HepG2 (cell line): ENCODE measurements around the gene HTR1E. TPM values are rescaled to one million over a fixed set of nuclear protein-coding genes. Genes with fewer than 3 reads are reported as not detected.

Source experiments
- ATAC-seq: fragments of 200-7000 bp; cut with Tn5 transposase; 3 replicates; pipeline ENCODE4 v1.9.1; 2020; ENCODE audit warnings: mild to moderate bottlenecking, moderate library complexity
- BruUV-seq: library from RNA; stranded (reverse); fragments of 400-500 nt; replicated peaks from 2 replicates; lab custom pipeline; 2021; lab: Mats Ljungman, UMichigan
- CTCF ChIA-PET: fragments of 300-600 bp; formaldehyde crosslinking; extraction: SDS; loops from one replicate; lab custom pipeline; 2021; ENCODE audit warnings: low total read pairs, inconsistent platforms, low intra/inter-chr PET ratio; lab: Yijun Ruan, JAX
- POLR2A ChIA-PET: fragments of 350-600 bp; sonication (Branson Sonifier 250); formaldehyde crosslinking; loops from one replicate; lab custom pipeline; 2020; ENCODE audit warnings: antibody characterized with exemption, inconsistent platforms; lab: Yijun Ruan, JAX
- DNase-seq: peaks from one replicate; pipeline ENCODE4 v3.0.0-alpha.2; 2015; ENCODE audit warnings: low spot score
- FAIRE-seq: peaks from 3 replicates; lab custom pipeline; 2011; peaks lifted over from hg19 to GRCh38; lab: Jason Lieb, UNC
- H2AFZ ChIP-seq: one replicate; pipeline ENCODE4 v1.6.1; 2011; ENCODE audit warnings: low read length, inconsistent platforms
- H3K27ac ChIP-seq: fragments of 300-600 bp; 3 replicates; pipeline ENCODE4 v1.8.0; 2011; ENCODE audit warnings: mixed run types, mild to moderate bottlenecking, mixed read lengths, low read length, inconsistent platforms; ENCODE audit not compliant: insufficient read depth; ENCODE audit errors: extremely low read length
- H3K27me3 ChIP-seq, 2 experiments: fragments of 200-600 bp in 1 of 2; 2 replicates in 1 of 2; 3 replicates in 1 of 2; pipeline versions ENCODE4 v1.6.0 to v1.8.0; 2011; ENCODE audit warnings: low read length in 2 of 2, mild to moderate bottlenecking in 2 of 2, moderate library complexity in 2 of 2, inconsistent platforms in 1 of 2; ENCODE audit not compliant: insufficient read depth in 2 of 2, control insufficient read depth in 1 of 2
- H3K36me3 ChIP-seq, 2 experiments: fragments of 200-600 bp in 1 of 2; replicated peaks in 1 of 2; 2 replicates in 1 of 2; 3 replicates in 1 of 2; pipeline versions ENCODE4 v1.5.1 to v1.8.0; 2011; ENCODE audit warnings: low read length in 2 of 2, inconsistent platforms in 1 of 2; ENCODE audit not compliant: insufficient read depth in 2 of 2, control insufficient read depth in 1 of 2
- H3K4me1 ChIP-seq: 2 replicates; pipeline ENCODE4 v1.5.1; 2012; ENCODE audit warnings: low read length, inconsistent platforms; ENCODE audit not compliant: insufficient read depth
- H3K4me2 ChIP-seq: 2 replicates; pipeline ENCODE4 v1.6.0; 2011; ENCODE audit warnings: low read depth, low read length, inconsistent platforms
- H3K4me3 ChIP-seq, 3 experiments: fragments of 200-600 bp in 1 of 3; sonication (generic), shearing (Covaris generic) in 1 of 3; replicated peaks in 1 of 3; 2 replicates each; pipeline ENCODE4 v1.5.1; 2011 to 2016; ENCODE audit warnings: low read length in 3 of 3, inconsistent platforms in 2 of 3, low read depth in 2 of 3, mild to moderate bottlenecking in 2 of 3, control low read depth in 1 of 3, mixed read lengths in 1 of 3; ENCODE audit not compliant: insufficient read depth in 1 of 3
- H3K79me2 ChIP-seq: one replicate; pipeline ENCODE4 v1.6.1; 2011; ENCODE audit warnings: low read length, inconsistent platforms; ENCODE audit not compliant: insufficient read depth
- H3K9ac ChIP-seq: 2 replicates; pipeline ENCODE4 v1.6.0; 2011; ENCODE audit warnings: mild to moderate bottlenecking, low read depth, low read length, inconsistent platforms; ENCODE audit not compliant: insufficient read depth
- H3K9me3 ChIP-seq: 2 replicates; pipeline ENCODE4 v1.5.1; 2012; ENCODE audit warnings: mild to moderate bottlenecking, low read length
- H4K20me1 ChIP-seq: 2 replicates; pipeline ENCODE4 v1.6.0; 2011; ENCODE audit warnings: inconsistent platforms, mild to moderate bottlenecking, low read length, moderate library complexity; ENCODE audit not compliant: insufficient read depth
- AKNA ChIP-seq: sonication (generic); formaldehyde crosslinking; IDR thresholded peaks from 2 replicates; pipeline ENCODE4 v1.4.0; 2020; ENCODE audit warnings: missing genetic modification reagents, borderline replicate concordance
- FOXA1 ChIP-seq, 2 experiments: fragments of 450-650 bp in 1 of 2; sonication (generic) in 1 of 2; formaldehyde crosslinking in 1 of 2; IDR thresholded peaks; 2 replicates each; pipeline versions ENCODE4 v1.4.0 to v1.6.1; 2016 to 2020; ENCODE audit warnings: missing genetic modification reagents in 1 of 2
- HDAC6 ChIP-seq: fragments of 200-600 bp; sonication (generic); IDR thresholded peaks from 2 replicates; pipeline ENCODE4 v1.7.0; 2017; ENCODE audit warnings: mild to moderate bottlenecking, antibody characterized with exemption, low read length, low read depth
- KDM6A ChIP-seq: IDR thresholded peaks from 2 replicates; pipeline ENCODE4 v1.6.1; 2016; ENCODE audit warnings: low read depth
- MLLT10 ChIP-seq: sonication (generic); formaldehyde crosslinking; IDR thresholded peaks from 2 replicates; pipeline ENCODE4 v1.4.0; 2020; ENCODE audit warnings: missing genetic modification reagents
- MZF1 ChIP-seq: sonication (generic); formaldehyde crosslinking; IDR thresholded peaks from 2 replicates; pipeline ENCODE4 v1.8.1; 2023; ENCODE audit warnings: mild to moderate bottlenecking, missing genetic modification reagents, borderline replicate concordance
- PCBP1 ChIP-seq: fragments of 200-400 bp; formaldehyde crosslinking; IDR thresholded peaks from 2 replicates; pipeline ENCODE4 v1.6.1; 2017; ENCODE audit warnings: mild to moderate bottlenecking, low read depth, low read length, borderline replicate concordance
- TP53 ChIP-seq: sonication (generic); formaldehyde crosslinking; conservative IDR thresholded peaks from 2 replicates; pipeline ENCODE4 v1.4.0; 2020; ENCODE audit warnings: missing genetic modification reagents
- ZMAT3 ChIP-seq: sonication (generic); formaldehyde crosslinking; conservative IDR thresholded peaks from 2 replicates; pipeline ENCODE4 v1.7.0; 2021; ENCODE audit warnings: missing genetic modification reagents
- ZNF180 ChIP-seq: sonication (generic); formaldehyde crosslinking; IDR thresholded peaks from 2 replicates; pipeline ENCODE4 v1.4.0; 2020; ENCODE audit warnings: low read depth, missing genetic modification reagents, borderline replicate concordance
- ZNF766 ChIP-seq: sonication (generic); formaldehyde crosslinking; IDR thresholded peaks from 2 replicates; pipeline ENCODE4 v1.5.0; 2020; ENCODE audit warnings: missing genetic modification reagents, borderline replicate concordance
- WGBS: methylation state at CpG from one replicate; pipeline ENCODE4 v1.1.6; 2017; ENCODE audit warnings: low lambda C conversion rate; 5-methylcytosine and 5-hydroxymethylcytosine counted together
- in situ Hi-C: cut with HindIII; loops from 2 replicates; pipeline ENCODE4 v1.10.0; 2017; ENCODE audit warnings: low pct_unique_long_range_greater_than_20kb; ENCODE audit not compliant: extremely low pct_ligation_motif_present
- intact Hi-C: fragments of 100-400 bp; cut with micrococcal nuclease; formaldehyde crosslinking; loops from one replicate; pipeline ENCODE4 v1.10.0; 2022; ENCODE audit not compliant: unreplicated experiment
- polyA plus RNA-seq, 8 experiments: library from polyadenylated mRNA; depleted of rRNA in 3 of 8; stranded (reverse) in 7 of 8; unstranded in 1 of 8; fragments of >200 nt; fragmentation: Illumina TruSeq in 4 of 8; extraction: Trizol in 4 of 8; gene quantifications; 2 replicates each; pipeline versions ENCODE4 v1.2.1 to v1.2.3, GENCODE V29; 2011 to 2016; ENCODE audit warnings: low read depth in 4 of 8, missing spikeins in 1 of 8, mixed read lengths in 1 of 8; ENCODE audit not compliant: insufficient read depth in 1 of 8
- total RNA-seq, 5 experiments: library from RNA; depleted of rRNA; stranded (reverse); fragments of >200 nt; fragmentation: Illumina TruSeq; extraction: Trizol; gene quantifications; 2 replicates each; pipeline ENCODE4 v1.2.3, GENCODE V29; 2016; ENCODE audit warnings: low read depth in 1 of 5
- TF ChIP-seq, protein P1 (sequence below): sonication (generic); formaldehyde crosslinking; IDR thresholded peaks from 2 replicates; pipeline ENCODE4 v1.4.0; 2020; ENCODE audit warnings: missing genetic modification reagents

HTR1E gene
- total and polyA plus RNA-seq, 2 of the 13 experiments (the other 11 are each of a cell fraction or from before 2014, with no cell fraction given), result not detected

- H3K27me3 ChIP-seq, result no peaks in the 10 kb centered on the region
- ChIA-PET POLR2A (no interaction called here), CTCF (no interaction called here)
- TF ChIP-seq ZNF180 (no peak), KDM6A (CRISPR knock-in tag) (no peak), ZMAT3 (CRISPR knock-in tag) (no peak), AKNA (CRISPR knock-in tag) (no peak), MLLT10 (CRISPR knock-in tag) (no peak), PCBP1 (no peak), ZNF766 (CRISPR knock-in tag) (no peak), HDAC6 (no peak), TP53 (no peak), FOXA1 (IDR thresholded peaks at IDR 0.05) (no peak), FOXA1 (CRISPR knock-in tag; IDR thresholded peaks at IDR 0.05) (no peak), MZF1 (CRISPR knock-in tag) (no peak)
- TF ChIP-seq, protein P1, sequence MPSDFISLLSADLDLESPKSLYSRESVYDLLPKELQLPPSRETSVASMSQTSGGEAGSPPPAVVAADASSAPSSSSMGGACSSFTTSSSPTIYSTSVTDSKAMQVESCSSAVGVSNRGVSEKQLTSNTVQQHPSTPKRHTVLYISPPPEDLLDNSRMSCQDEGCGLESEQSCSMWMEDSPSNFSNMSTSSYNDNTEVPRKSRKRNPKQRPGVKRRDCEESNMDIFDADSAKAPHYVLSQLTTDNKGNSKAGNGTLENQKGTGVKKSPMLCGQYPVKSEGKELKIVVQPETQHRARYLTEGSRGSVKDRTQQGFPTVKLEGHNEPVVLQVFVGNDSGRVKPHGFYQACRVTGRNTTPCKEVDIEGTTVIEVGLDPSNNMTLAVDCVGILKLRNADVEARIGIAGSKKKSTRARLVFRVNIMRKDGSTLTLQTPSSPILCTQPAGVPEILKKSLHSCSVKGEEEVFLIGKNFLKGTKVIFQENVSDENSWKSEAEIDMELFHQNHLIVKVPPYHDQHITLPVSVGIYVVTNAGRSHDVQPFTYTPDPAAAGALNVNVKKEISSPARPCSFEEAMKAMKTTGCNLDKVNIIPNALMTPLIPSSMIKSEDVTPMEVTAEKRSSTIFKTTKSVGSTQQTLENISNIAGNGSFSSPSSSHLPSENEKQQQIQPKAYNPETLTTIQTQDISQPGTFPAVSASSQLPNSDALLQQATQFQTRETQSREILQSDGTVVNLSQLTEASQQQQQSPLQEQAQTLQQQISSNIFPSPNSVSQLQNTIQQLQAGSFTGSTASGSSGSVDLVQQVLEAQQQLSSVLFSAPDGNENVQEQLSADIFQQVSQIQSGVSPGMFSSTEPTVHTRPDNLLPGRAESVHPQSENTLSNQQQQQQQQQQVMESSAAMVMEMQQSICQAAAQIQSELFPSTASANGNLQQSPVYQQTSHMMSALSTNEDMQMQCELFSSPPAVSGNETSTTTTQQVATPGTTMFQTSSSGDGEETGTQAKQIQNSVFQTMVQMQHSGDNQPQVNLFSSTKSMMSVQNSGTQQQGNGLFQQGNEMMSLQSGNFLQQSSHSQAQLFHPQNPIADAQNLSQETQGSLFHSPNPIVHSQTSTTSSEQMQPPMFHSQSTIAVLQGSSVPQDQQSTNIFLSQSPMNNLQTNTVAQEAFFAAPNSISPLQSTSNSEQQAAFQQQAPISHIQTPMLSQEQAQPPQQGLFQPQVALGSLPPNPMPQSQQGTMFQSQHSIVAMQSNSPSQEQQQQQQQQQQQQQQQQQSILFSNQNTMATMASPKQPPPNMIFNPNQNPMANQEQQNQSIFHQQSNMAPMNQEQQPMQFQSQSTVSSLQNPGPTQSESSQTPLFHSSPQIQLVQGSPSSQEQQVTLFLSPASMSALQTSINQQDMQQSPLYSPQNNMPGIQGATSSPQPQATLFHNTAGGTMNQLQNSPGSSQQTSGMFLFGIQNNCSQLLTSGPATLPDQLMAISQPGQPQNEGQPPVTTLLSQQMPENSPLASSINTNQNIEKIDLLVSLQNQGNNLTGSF (CRISPR knock-in tag), result no peak
- H2AFZ ChIP-seq, result no peak overlapping the region
- no peaks in the 10 kb centered on the region for H4K20me1 ChIP-seq
- no peaks in the 10 kb centered on the region for H3K9me3 ChIP-seq
- no peak for DNase-seq
- ATAC-seq, result no peak
- H3K4me3 ChIP-seq, result no peak overlapping the region
- in situ Hi-C loops, result no loop called here
- H3K36me3 ChIP-seq, result no peaks in the 10 kb centered on the region
- no TSS peak for BruUV-seq
- H3K9ac ChIP-seq, result no peak overlapping the region
- H3K79me2 ChIP-seq, result no peaks in the 10 kb centered on the region
- H3K4me1 ChIP-seq, result no peaks in the 10 kb centered on the region
- intact Hi-C loops, result no loop called here
- no peak overlapping the region for H3K27ac ChIP-seq
- FAIRE-seq, result no peak
- H3K4me2 ChIP-seq, result no peak overlapping the region
- WGBS, result 31% methylated on average over 2 of the region's 2 CpGs
These were observed 22.3 kb downstream of the HTR1E start for GRCh38 chr6:86959656-86960055.
